HG02870 (cell line): ENCODE measurements around the gene CLCN3.
"Not testable (repeated sequence)": the region's sequence is repeated elsewhere in the genome, so short reads cannot be mapped to it uniquely, and the experiment has no call there.

Experiments
- ATAC-seq: cut with Tn5 transposase; IDR thresholded peaks from one replicate; pipeline ENCODE4 v1.9.1; 2021; ENCODE audit warnings: mild to moderate bottlenecking, moderate library complexity; ENCODE audit not compliant: unreplicated experiment

CLCN3 gene

GRCh38 chr4:169770416-169770815 is 150.0 kb downstream of the CLCN3 start:
- ATAC-seq, result no peak

GRCh38 chr4:169771556-169772080 is 151.2 kb downstream of the CLCN3 start:
- not testable (repeated sequence) for ATAC-seq
